ENCODE data around the gene CTBP1.

Gene CTBP1

GRCh38 chr4:1183985-1184773 lies 64.8 kb downstream of the CTBP1 start:
- no peak for DNase-seq (ENCODE audit: low read depth)
- H3K4me3 ChIP-seq (ENCODE audit: control insufficient read depth, low read depth, low read length) = no peak overlapping the region
- TF ChIP-seq CTCF (IDR thresholded peaks at IDR 0.05; ENCODE audit: control insufficient read depth, insufficient read depth, low read depth, low read length, missing control alignments) = no peak

DNA sequence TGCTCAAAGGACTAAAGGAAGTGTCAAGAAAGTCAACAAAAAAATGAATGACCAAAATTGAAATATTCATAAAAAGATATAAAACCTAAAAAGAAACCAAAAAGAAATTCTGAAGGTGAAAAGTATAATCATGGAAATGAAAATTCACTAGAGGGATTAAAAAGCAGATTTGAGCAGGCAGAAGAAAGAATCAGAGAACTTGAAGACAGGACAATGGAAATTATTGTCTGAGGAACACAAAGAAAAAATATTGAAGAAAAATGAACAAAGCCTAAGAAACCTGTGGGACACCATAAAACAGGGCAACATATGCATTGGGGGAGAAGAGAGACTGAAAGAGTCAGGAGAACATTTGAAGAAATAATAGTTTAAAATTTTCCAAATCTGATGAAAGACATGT lies 66.6 kb downstream of the CTBP1 start:
- no peak for TF ChIP-seq CTCF (IDR thresholded peaks at IDR 0.05; ENCODE audit: control insufficient read depth, insufficient read depth, low read depth, low read length, missing control alignments)
- H3K4me3 ChIP-seq (ENCODE audit: control insufficient read depth, low read depth, low read length) = no peak overlapping the region

GRCh38 chr4:1180663-1181062 lies 68.3 kb downstream of the CTBP1 start:
- no peak for DNase-seq (ENCODE audit: low read depth)
- no peak for TF ChIP-seq CTCF (IDR thresholded peaks at IDR 0.05; ENCODE audit: control insufficient read depth, insufficient read depth, low read depth, low read length, missing control alignments)
- no peak overlapping the region for H3K4me3 ChIP-seq (ENCODE audit: control insufficient read depth, low read depth, low read length)

More for the DNA sequence above, 66.6 kb downstream of the CTBP1 start:
- no peak for DNase-seq (ENCODE audit: low read depth)

DNA sequence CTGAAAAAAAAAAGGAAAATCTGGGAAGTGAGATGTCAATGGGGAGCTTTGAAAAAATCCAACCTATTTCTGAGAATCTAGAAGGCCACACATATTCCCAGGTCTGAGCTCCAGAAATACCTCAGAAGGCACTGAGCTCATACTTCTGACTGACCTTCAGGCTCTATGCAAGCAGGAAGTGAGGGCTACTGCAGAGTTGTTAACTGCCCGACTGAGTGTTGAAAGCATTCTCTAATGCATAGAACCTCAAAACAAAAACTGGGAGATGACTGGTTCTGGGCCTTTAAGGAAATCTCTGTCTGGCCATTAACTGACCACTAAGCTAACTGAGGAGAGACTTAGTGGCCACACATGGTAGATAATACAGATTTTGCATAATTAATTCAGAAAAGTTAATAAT lies 69.0 kb downstream of the CTBP1 start:
- DNase-seq (ENCODE audit: low read depth) = no peak
- no peak overlapping the region for H3K4me3 ChIP-seq (ENCODE audit: control insufficient read depth, low read depth, low read length)
- no peak for TF ChIP-seq CTCF (IDR thresholded peaks at IDR 0.05; ENCODE audit: control insufficient read depth, insufficient read depth, low read depth, low read length, missing control alignments)

GRCh38 chr4:1179089-1179441 lies 69.9 kb downstream of the CTBP1 start:
- DNase-seq (ENCODE audit: low read depth) = no peak
- H3K4me3 ChIP-seq (ENCODE audit: control insufficient read depth, low read depth, low read length) = no peak overlapping the region
- TF ChIP-seq CTCF (IDR thresholded peaks at IDR 0.05; ENCODE audit: control insufficient read depth, insufficient read depth, low read depth, low read length, missing control alignments) = no peak

- H3K4me3 ChIP-seq (ENCODE audit: control insufficient read depth, low read depth, low read length) = no peak overlapping the region
- DNase-seq (ENCODE audit: low read depth) = no peak
- no peak for TF ChIP-seq CTCF (IDR thresholded peaks at IDR 0.05; ENCODE audit: control insufficient read depth, insufficient read depth, low read depth, low read length, missing control alignments)
Measured at GRCh38 chr4:1178300-1179088, 70.4 kb downstream of the CTBP1 start.
